Measurements from ENCODE around the gene ELF1. TPM values are rescaled to one million over a fixed set of nuclear protein-coding genes. Genes with fewer than 3 reads are reported as not detected.
"Not testable (repeated sequence)": the region's sequence is repeated elsewhere in the genome, so short reads cannot be mapped to it uniquely, and the experiment has no call there.

Gene ELF1
- total and polyA plus RNA-seq, 2 donors (not counting 3 experiments of a cell fraction or from before 2014, with no cell fraction given) = 31.8 to 61.2 TPM

GRCh38 chr13:40908546-40908945, 110.6 kb downstream of the ELF1 start:
- intact Hi-C loops (cut with micrococcal nuclease) = no loop called here
- TF ChIP-seq EZH2 (IDR thresholded peaks at IDR 0.05; ENCODE audit: borderline replicate concordance, low read depth, low read length, severe bottlenecking) = no peak
- no peak for TF ChIP-seq FOS (IDR thresholded peaks at IDR 0.05; ENCODE audit: borderline replicate concordance, insufficient read depth, low read length)
- TF ChIP-seq JUN (IDR thresholded peaks at IDR 0.05; ENCODE audit: borderline replicate concordance, insufficient read depth, insufficient read length, low read depth) = no peak
- TF ChIP-seq, protein P1, sequence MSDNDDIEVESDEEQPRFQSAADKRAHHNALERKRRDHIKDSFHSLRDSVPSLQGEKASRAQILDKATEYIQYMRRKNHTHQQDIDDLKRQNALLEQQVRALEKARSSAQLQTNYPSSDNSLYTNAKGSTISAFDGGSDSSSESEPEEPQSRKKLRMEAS (IDR thresholded peaks at IDR 0.05; ENCODE audit: insufficient read depth, insufficient read length) = no peak
- H3K27ac ChIP-seq (ENCODE audit: insufficient read depth, low read depth, low read length) = no peak overlapping the region

GRCh38 chr13:40901032-40901431, 118.1 kb downstream of the ELF1 start:
- FAIRE-seq; H2AFZ ChIP-seq (ENCODE audit: low read depth, low read length); H3K79me2 ChIP-seq (ENCODE audit: control insufficient read depth, insufficient read depth, low read length); H3K9me3 ChIP-seq (replicated peaks; ENCODE audit: control insufficient read depth, insufficient read depth, low read length); POLR2A ChIA-PET; intact Hi-C loops (cut with micrococcal nuclease); H3K36me3 ChIP-seq (ENCODE audit: control insufficient read depth in 2 of 2, extremely low read depth in 1 of 2, insufficient read depth in 2 of 2, low read length in 2 of 2); DNase-seq (ENCODE audit: low read depth, low spot score); H3K4me1 ChIP-seq (ENCODE audit: control insufficient read depth, extremely low read depth, insufficient read depth, low read length); H3K27ac ChIP-seq (ENCODE audit: insufficient read depth, low read depth, low read length); H3K4me3 ChIP-seq (replicated peaks in 1 of 3; ENCODE audit: insufficient read depth in 1 of 3, low read depth in 1 of 3, low read length in 3 of 3); BruUV-seq (replicated peaks); H3K9me1 ChIP-seq (replicated peaks; ENCODE audit: control insufficient read depth, extremely low read depth, insufficient read depth, low read length); H4K20me1 ChIP-seq (replicated peaks; ENCODE audit: control insufficient read depth, extremely low read depth, insufficient read depth, low read length); H3K9ac ChIP-seq (replicated peaks; ENCODE audit: extremely low read depth, insufficient read depth, low read length); dilution Hi-C loops (cut with MboI; ENCODE audit: extremely low pct_ligation_motif_present, low sequenced_read_pairs); H3K4me2 ChIP-seq (ENCODE audit: insufficient read depth, low read length); H3K27me3 ChIP-seq (ENCODE audit: control insufficient read depth in 2 of 2, insufficient read depth in 2 of 2, low read length in 2 of 2); CTCF ChIA-PET: not testable (repeated sequence)

More at GRCh38 chr13:40908546-40908945, 110.6 kb downstream of the ELF1 start:
- Histone ChIP-seq H3K27me3 (ENCODE audit: control insufficient read depth in 2 of 2, insufficient read depth in 2 of 2, low read length in 2 of 2) (no peaks in the 10 kb centered on the region), H3K4me2 (ENCODE audit: insufficient read depth, low read length) (no peak overlapping the region), H3K9ac (replicated peaks; ENCODE audit: extremely low read depth, insufficient read depth, low read length) (no peak overlapping the region), H3K36me3 (ENCODE audit: control insufficient read depth in 2 of 2, extremely low read depth in 1 of 2, insufficient read depth in 2 of 2, low read length in 2 of 2) (no peaks in the 10 kb centered on the region), H3K4me1 (ENCODE audit: control insufficient read depth, extremely low read depth, insufficient read depth, low read length) (no peaks in the 10 kb centered on the region), H3K9me3 (replicated peaks; ENCODE audit: control insufficient read depth, insufficient read depth, low read length) (no peaks in the 10 kb centered on the region), H3K4me3 (replicated peaks in 1 of 3; ENCODE audit: insufficient read depth in 1 of 3, low read depth in 1 of 3, low read length in 3 of 3) (no peak overlapping the region), H3K79me2 (ENCODE audit: control insufficient read depth, insufficient read depth, low read length) (no peaks in the 10 kb centered on the region), H2AFZ (ENCODE audit: low read depth, low read length) (no peak overlapping the region), H4K20me1 (replicated peaks; ENCODE audit: control insufficient read depth, extremely low read depth, insufficient read depth, low read length) (no peaks in the 10 kb centered on the region), H3K9me1 (replicated peaks; ENCODE audit: control insufficient read depth, extremely low read depth, insufficient read depth, low read length) (no peaks in the 10 kb centered on the region)
- dilution Hi-C loops (cut with MboI; ENCODE audit: extremely low pct_ligation_motif_present, low sequenced_read_pairs) = no loop called here
- CTCF ChIA-PET = no interaction called here
- no TSS peak for BruUV-seq (replicated peaks)
- FAIRE-seq (no peak), DNase-seq (ENCODE audit: low read depth, low spot score) (no peak)
- POLR2A ChIA-PET = no interaction called here

DNA sequence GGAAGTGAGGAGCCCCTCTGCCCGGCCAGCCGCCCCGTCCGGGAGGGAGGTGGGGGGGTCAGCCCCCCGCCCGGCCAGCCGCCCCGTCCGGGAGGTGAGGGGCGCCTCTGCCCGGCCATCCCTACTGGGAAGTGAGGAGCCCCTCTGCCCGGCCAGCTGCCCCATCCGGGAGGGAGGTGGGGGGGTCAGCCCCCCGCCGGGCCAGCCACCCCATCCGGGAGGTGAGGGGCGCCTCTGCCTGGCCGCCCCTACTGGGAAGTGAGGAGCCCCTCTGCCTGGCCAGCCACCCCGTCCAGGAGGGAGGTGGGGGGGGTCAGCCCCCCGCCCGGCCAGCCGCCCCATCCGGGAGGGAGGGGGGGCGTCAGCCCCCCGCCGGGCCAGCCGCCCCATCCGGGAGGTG, 118.5 kb downstream of the ELF1 start:
- FAIRE-seq; DNase-seq (ENCODE audit: low read depth, low spot score); POLR2A ChIA-PET; H2AFZ ChIP-seq (ENCODE audit: low read depth, low read length); BruUV-seq (replicated peaks); CTCF ChIA-PET; H3K4me2 ChIP-seq (ENCODE audit: insufficient read depth, low read length); dilution Hi-C loops (cut with MboI; ENCODE audit: extremely low pct_ligation_motif_present, low sequenced_read_pairs); H3K9me3 ChIP-seq (replicated peaks; ENCODE audit: control insufficient read depth, insufficient read depth, low read length); H3K36me3 ChIP-seq (ENCODE audit: control insufficient read depth in 2 of 2, extremely low read depth in 1 of 2, insufficient read depth in 2 of 2, low read length in 2 of 2); H3K4me3 ChIP-seq (replicated peaks in 1 of 3; ENCODE audit: insufficient read depth in 1 of 3, low read depth in 1 of 3, low read length in 3 of 3); H3K27me3 ChIP-seq (ENCODE audit: control insufficient read depth in 2 of 2, insufficient read depth in 2 of 2, low read length in 2 of 2); H3K4me1 ChIP-seq (ENCODE audit: control insufficient read depth, extremely low read depth, insufficient read depth, low read length); H3K9ac ChIP-seq (replicated peaks; ENCODE audit: extremely low read depth, insufficient read depth, low read length); H3K27ac ChIP-seq (ENCODE audit: insufficient read depth, low read depth, low read length); H4K20me1 ChIP-seq (replicated peaks; ENCODE audit: control insufficient read depth, extremely low read depth, insufficient read depth, low read length); intact Hi-C loops (cut with micrococcal nuclease); H3K79me2 ChIP-seq (ENCODE audit: control insufficient read depth, insufficient read depth, low read length); H3K9me1 ChIP-seq (replicated peaks; ENCODE audit: control insufficient read depth, extremely low read depth, insufficient read depth, low read length): not testable (repeated sequence)
